Testis (tissue), 3 donors: Measurements from ENCODE around the gene NOM1. TPM values are rescaled to one million over a fixed set of nuclear protein-coding genes. Genes with fewer than 3 reads are reported as not detected.
"Not testable (repeated sequence)": the region's sequence is repeated elsewhere in the genome, so short reads cannot be mapped to it uniquely, and the experiment has no call there.

Source experiments
- DNase-seq: peaks from one replicate; pipeline ENCODE4 v3.0.0-alpha.2; 2019
- H3K27ac ChIP-seq, 2 donors: fragments of 200-600 bp; sonication (generic); one replicate each; pipeline ENCODE4 v1.5.1; 2019
- H3K27me3 ChIP-seq: fragments of 200-600 bp; sonication (generic); one replicate; pipeline ENCODE4 v1.5.1; 2019
- H3K36me3 ChIP-seq: fragments of 200-600 bp; sonication (generic); one replicate; pipeline ENCODE4 v1.5.1; 2017; ENCODE audit warnings: low read depth; ENCODE audit errors: missing control alignments
- H3K4me1 ChIP-seq: fragments of 200-600 bp; sonication (generic); one replicate; pipeline ENCODE4 v1.5.1; 2019
- H3K4me3 ChIP-seq, 2 donors: fragments of 200-600 bp; sonication (generic); one replicate each; pipeline ENCODE4 v1.5.1; 2017 to 2019
- H3K9me3 ChIP-seq: fragments of 200-600 bp; sonication (generic); one replicate; pipeline ENCODE4 v1.5.1; 2017
- CTCF ChIP-seq, 3 experiments: fragments of 450-650 bp in 2 of 3; fragments of 200-600 bp in 1 of 3; sonication (generic) in 1 of 3; IDR thresholded peaks; one replicate each; pipeline ENCODE4 v1.5.1; 2016 to 2019; ENCODE audit warnings: antibody characterized with exemption in 3 of 3, mild to moderate bottlenecking in 2 of 3, moderate library complexity in 1 of 3
- POLR2A ChIP-seq: fragments of 450-650 bp; IDR thresholded peaks from one replicate; pipeline ENCODE4 v1.6.1; 2017; ENCODE audit warnings: antibody characterized with exemption, mild to moderate bottlenecking, moderate library complexity
- WGBS, 2 donors: methylation state at CpG; one replicate each; pipeline ENCODE4 v1.1.5; 2018; 5-methylcytosine and 5-hydroxymethylcytosine counted together
- intact Hi-C: fragments of 100-400 bp; cut with DNase I; formaldehyde crosslinking; loops from one replicate; pipeline ENCODE4 v1.15.1; 2023; ENCODE audit warnings: low total_unique reads
- polyA plus RNA-seq: library from polyadenylated mRNA; stranded (reverse); fragments of 350-450 nt; fragmentation: Illumina TruSeq; extraction: RNeasy Lipid Tissue Mini Kit (QIAGEN cat#74804); gene quantifications from one replicate; pipeline ENCODE4 v1.2.3, GENCODE V29; 2014; ENCODE audit warnings: low read depth, low replicate concordance; ENCODE audit not compliant: insufficient read depth
- total RNA-seq, 2 donors: library from RNA; depleted of rRNA; stranded (reverse); fragments of >200 nt; gene quantifications; one replicate each; pipeline ENCODE4 v1.2.3, GENCODE V29; 2016

Gene NOM1
- total and polyA plus RNA-seq, 3 donors from 2014 or later = 20.2 to 47.1 (median 42.8) TPM

GRCh38 chr7:156948361-156948760 lies 1.2 kb upstream of the NOM1 start:
- H3K9me3 ChIP-seq = no peaks in the 10 kb centered on the region
- H3K36me3 ChIP-seq = no peaks in the 10 kb centered on the region
- no peak for TF ChIP-seq CTCF (IDR thresholded peaks at IDR 0.05)
- TF ChIP-seq POLR2A = no peak
- intact Hi-C loops = no loop called here
- 66 to 76% methylated on average over 12 of the region's 12 CpGs for WGBS, 2 donors
- peak overlapping the region in 1 of 2 donors; percentile 53 for H3K27ac ChIP-seq
- H3K4me1 ChIP-seq = peaks cover 20% of the 10 kb centered on the region
- DNase-seq = no peak
- H3K4me3 ChIP-seq = peak overlapping the region; percentile 91 to 96
- no peaks in the 10 kb centered on the region for H3K27me3 ChIP-seq

- TF ChIP-seq POLR2A = no peak
- no peak for TF ChIP-seq CTCF (IDR thresholded peaks at IDR 0.05)
- peak overlapping the region; percentile 91 to 96 for H3K4me3 ChIP-seq
- H3K9me3 ChIP-seq = no peaks in the 10 kb centered on the region
- 0 to 1% methylated on average over 21 of the region's 21 CpGs for WGBS, 2 donors
- intact Hi-C loops = no loop called here
- no peaks in the 10 kb centered on the region for H3K36me3 ChIP-seq
- no peaks in the 10 kb centered on the region for H3K27me3 ChIP-seq
- no peak for DNase-seq
- peak overlapping the region; percentile 73 to 75 for H3K27ac ChIP-seq
- peaks cover 20% of the 10 kb centered on the region for H3K4me1 ChIP-seq
Measured at GRCh38 chr7:156950381-156950858, 908 bp downstream of the NOM1 start.

- intact Hi-C loops, H3K36me3 ChIP-seq: not testable (repeated sequence)
- 83 to 93% methylated on average over 12 of the region's 12 CpGs for WGBS, 2 donors
Measured at GRCh38 chr7:156953215-156953614, 3.7 kb downstream of the NOM1 start.

GRCh38 chr7:156954941-156955340 lies 5.4 kb downstream of the NOM1 start:
- intact Hi-C loops = no loop called here
- TF ChIP-seq CTCF (IDR thresholded peaks at IDR 0.05) (no peak), POLR2A (no peak)
- H3K4me3 ChIP-seq = no peak overlapping the region
- H3K4me1 ChIP-seq = peaks cover 16% of the 10 kb centered on the region
- no peak for DNase-seq
- no peaks in the 10 kb centered on the region for H3K27me3 ChIP-seq
- no peaks in the 10 kb centered on the region for H3K36me3 ChIP-seq
- WGBS, 2 donors = 96 to 100% methylated on average over 2 of the region's 2 CpGs
- no peaks in the 10 kb centered on the region for H3K9me3 ChIP-seq
- H3K27ac ChIP-seq = no peak overlapping the region

More at GRCh38 chr7:156953215-156953614, 3.7 kb downstream of the NOM1 start:
- not testable (repeated sequence) for H3K9me3 ChIP-seq, H3K27me3 ChIP-seq, DNase-seq, H3K27ac ChIP-seq, H3K4me3 ChIP-seq
- H3K4me1 ChIP-seq = peaks cover 20% of the 10 kb centered on the region

GRCh38 chr7:156956727-156957126 lies 7.2 kb downstream of the NOM1 start:
- DNase-seq = no peak
- peaks cover 5% of the 10 kb centered on the region for H3K4me1 ChIP-seq
- H3K36me3 ChIP-seq = no peaks in the 10 kb centered on the region
- no peaks in the 10 kb centered on the region for H3K27me3 ChIP-seq
- H3K27ac ChIP-seq = no peak overlapping the region
- no peak for TF ChIP-seq CTCF (IDR thresholded peaks at IDR 0.05)
- no peak for TF ChIP-seq POLR2A
- 94 to 98% methylated on average over 2 of the region's 2 CpGs for WGBS, 2 donors
- intact Hi-C loops = no loop called here
- no peak overlapping the region for H3K4me3 ChIP-seq
- no peaks in the 10 kb centered on the region for H3K9me3 ChIP-seq
